DND-41 (cell line): ENCODE results near the gene FAM107B.

Experiments
- CTCF ChIP-seq: IDR thresholded peaks from 2 replicates; pipeline ENCODE4 v1.5.1; 2012; ENCODE audit warnings: borderline replicate concordance, low read length, moderate library complexity, mild to moderate bottlenecking; ENCODE audit not compliant: poor library complexity, severe bottlenecking; ENCODE audit errors: extremely low read depth
- EZH2 ChIP-seq: IDR thresholded peaks from 3 replicates; pipeline ENCODE4 v1.6.1; 2012; ENCODE audit warnings: borderline replicate concordance, low read depth, mild to moderate bottlenecking, moderate library complexity, low read length, inconsistent platforms; ENCODE audit not compliant: severe bottlenecking

- no peak for TF ChIP-seq CTCF
- no peak for TF ChIP-seq EZH2
Measured at GRCh38 chr10:14736600-14737081, 38.1 kb downstream of the FAM107B start.
